Fibroblast of the aortic adventitia (primary cell): ENCODE results near the gene HEXIM2. TPM values are rescaled to one million over a fixed set of nuclear protein-coding genes. Genes with fewer than 3 reads are reported as not detected.
"Not testable (repeated sequence)": the region's sequence is repeated elsewhere in the genome, so short reads cannot be mapped to it uniquely, and the experiment has no call there.

Experiments used
- DNase-seq: peaks from one replicate; pipeline ENCODE4 v3.0.0-alpha.2; 2010; ENCODE audit warnings: low read depth
- H3K4me3 ChIP-seq: 2 replicates; pipeline ENCODE4 v1.5.1; 2011; ENCODE audit warnings: low read depth, mild to moderate bottlenecking, control low read depth, low read length, moderate library complexity
- CTCF ChIP-seq: IDR thresholded peaks from 2 replicates; pipeline ENCODE4 v1.5.1; 2011; ENCODE audit warnings: mild to moderate bottlenecking, low read length, control low read depth, inconsistent platforms; ENCODE audit not compliant: insufficient read depth
- small RNA-seq: library from RNA; depleted of rRNA; stranded (forward); fragments of <200 nt; gene quantifications from one replicate; pipeline ENCODE3, GENCODE V24; 2012
- total RNA-seq: library from RNA; depleted of rRNA; stranded (reverse); fragments of >200 nt; gene quantifications from 2 replicates; pipeline ENCODE4 v1.2.3, GENCODE V29; 2012; ENCODE audit warnings: low replicate concordance

HEXIM2 gene
- total RNA-seq, 1 donor, result 6.1 TPM

- DNase-seq, result peak; percentile 16
- no peak overlapping the region for H3K4me3 ChIP-seq
- peak; percentile 6 for TF ChIP-seq CTCF
These were observed 39.0 kb downstream of the HEXIM2 start for GRCh38 chr17:45200701-45201100.

GRCh38 chr17:45201457-45201856, 39.8 kb downstream of the HEXIM2 start:
- TF ChIP-seq CTCF, result no peak
- no peak for DNase-seq

GRCh38 chr17:45201880-45202279, 40.2 kb downstream of the HEXIM2 start:
- peak; percentile 68 for DNase-seq

More at GRCh38 chr17:45201457-45201856, 39.8 kb downstream of the HEXIM2 start:
- H3K4me3 ChIP-seq, result no peak overlapping the region

GRCh38 chr17:45218895-45219661, 57.4 kb downstream of the HEXIM2 start:
- DNase-seq, result peak; percentile 90
- H3K4me3 ChIP-seq, result peak overlapping the region; percentile 25
- peak; percentile 92 for TF ChIP-seq CTCF

More at GRCh38 chr17:45201880-45202279, 40.2 kb downstream of the HEXIM2 start:
- H3K4me3 ChIP-seq, result not testable (repeated sequence)

Small RNA genes lying within 50 kb of the gene (small RNA-seq; reads per million reads assigned to genes)
- not detected for gene MIR6784

Other genes starting within 250 kb of the HEXIM2 start
- gene GFAP, start 246.4 kb upstream of the HEXIM2 start, total RNA-seq, result not detected in 2 replicates
- 0.08 and 10.8 TPM in 2 replicates for gene KIF18B, start 214.1 kb upstream of the HEXIM2 start, total RNA-seq
- 0.09 TPM in 1 of 2 replicates, not detected in the other for gene C1QL1, start 193.6 kb upstream of the HEXIM2 start, total RNA-seq
- gene DCAKD, start 110.2 kb upstream of the HEXIM2 start, total RNA-seq, result 22.2 and 31.3 TPM in 2 replicates
- 77.6 and 296 TPM in 2 replicates for gene NMT1, start 100.6 kb upstream of the HEXIM2 start, total RNA-seq
- gene PLCD3, start 29.4 kb upstream of the HEXIM2 start, total RNA-seq, result 56.0 and 86.3 TPM in 2 replicates
- 5.9 and 7.4 TPM in 2 replicates for gene ACBD4, start 26.2 kb upstream of the HEXIM2 start, total RNA-seq
- 9.2 and 10.0 TPM in 2 replicates for gene HEXIM1, start 13.4 kb upstream of the HEXIM2 start, total RNA-seq
- gene FMNL1, start 60.0 kb downstream of the HEXIM2 start, total RNA-seq, result 0.81 and 0.90 TPM in 2 replicates
- gene SPATA32, start 100.2 kb downstream of the HEXIM2 start, total RNA-seq, result not detected in 2 replicates
- gene MAP3K14, start 155.1 kb downstream of the HEXIM2 start, total RNA-seq, result 1.6 and 3.3 TPM in 2 replicates